GM12875 (cell line): Measurements from ENCODE around the gene MKLN1.

Experiments
- H3K4me3 ChIP-seq: one replicate; pipeline ENCODE4 v1.5.1; 2011; ENCODE audit warnings: low read depth, low read length, control low read depth
- TF ChIP-seq, protein P1 (sequence below): IDR thresholded peaks from 2 replicates; pipeline ENCODE4 v1.5.1; 2011; ENCODE audit warnings: low read depth, mild to moderate bottlenecking, control low read depth, inconsistent platforms, low read length, moderate library complexity, borderline replicate concordance; ENCODE audit not compliant: insufficient read depth

MKLN1 gene

DNA sequence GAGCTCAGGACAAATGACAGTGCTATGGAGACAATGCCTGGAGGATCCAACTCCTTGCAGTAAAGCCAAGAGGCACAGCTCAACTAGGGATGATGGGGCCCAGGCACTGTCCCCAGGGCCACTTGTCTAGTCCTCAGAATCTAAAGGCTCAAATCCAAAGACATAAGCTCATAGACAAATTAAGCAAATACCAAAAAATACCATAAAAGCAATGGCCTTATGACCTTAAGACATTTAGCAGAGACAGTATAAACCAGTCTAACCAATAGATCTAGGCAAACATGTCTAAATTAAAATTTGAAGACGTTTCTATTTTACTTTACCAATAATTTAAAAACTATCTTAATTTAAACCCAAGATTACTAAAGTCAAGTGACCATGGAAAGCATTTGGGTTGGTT lies 14.8 kb upstream of the MKLN1 start:
- H3K4me3 ChIP-seq, result no peak overlapping the region
- TF ChIP-seq, protein P1, sequence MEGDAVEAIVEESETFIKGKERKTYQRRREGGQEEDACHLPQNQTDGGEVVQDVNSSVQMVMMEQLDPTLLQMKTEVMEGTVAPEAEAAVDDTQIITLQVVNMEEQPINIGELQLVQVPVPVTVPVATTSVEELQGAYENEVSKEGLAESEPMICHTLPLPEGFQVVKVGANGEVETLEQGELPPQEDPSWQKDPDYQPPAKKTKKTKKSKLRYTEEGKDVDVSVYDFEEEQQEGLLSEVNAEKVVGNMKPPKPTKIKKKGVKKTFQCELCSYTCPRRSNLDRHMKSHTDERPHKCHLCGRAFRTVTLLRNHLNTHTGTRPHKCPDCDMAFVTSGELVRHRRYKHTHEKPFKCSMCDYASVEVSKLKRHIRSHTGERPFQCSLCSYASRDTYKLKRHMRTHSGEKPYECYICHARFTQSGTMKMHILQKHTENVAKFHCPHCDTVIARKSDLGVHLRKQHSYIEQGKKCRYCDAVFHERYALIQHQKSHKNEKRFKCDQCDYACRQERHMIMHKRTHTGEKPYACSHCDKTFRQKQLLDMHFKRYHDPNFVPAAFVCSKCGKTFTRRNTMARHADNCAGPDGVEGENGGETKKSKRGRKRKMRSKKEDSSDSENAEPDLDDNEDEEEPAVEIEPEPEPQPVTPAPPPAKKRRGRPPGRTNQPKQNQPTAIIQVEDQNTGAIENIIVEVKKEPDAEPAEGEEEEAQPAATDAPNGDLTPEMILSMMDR, result no peak

DNA sequence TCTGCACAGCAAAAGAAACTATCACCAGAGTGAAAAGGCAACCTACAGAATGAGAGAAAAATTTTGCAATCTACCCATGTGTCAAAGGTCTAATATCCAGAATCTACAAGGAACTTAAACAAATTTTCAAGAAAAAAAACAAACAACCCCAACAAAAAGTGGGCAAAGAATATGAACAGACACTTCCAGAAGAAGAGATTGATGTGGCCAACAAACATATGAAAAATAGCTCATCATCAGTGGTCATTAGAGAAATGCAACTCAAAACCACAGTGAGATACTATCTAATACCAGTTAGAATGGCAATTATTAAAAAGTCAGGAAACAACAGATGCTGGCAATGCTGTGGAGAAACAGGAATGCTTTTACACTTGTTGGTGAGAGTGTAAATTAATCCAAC lies 7.1 kb upstream of the MKLN1 start:
- TF ChIP-seq, protein P1, result no peak
- no peak overlapping the region for H3K4me3 ChIP-seq

DNA sequence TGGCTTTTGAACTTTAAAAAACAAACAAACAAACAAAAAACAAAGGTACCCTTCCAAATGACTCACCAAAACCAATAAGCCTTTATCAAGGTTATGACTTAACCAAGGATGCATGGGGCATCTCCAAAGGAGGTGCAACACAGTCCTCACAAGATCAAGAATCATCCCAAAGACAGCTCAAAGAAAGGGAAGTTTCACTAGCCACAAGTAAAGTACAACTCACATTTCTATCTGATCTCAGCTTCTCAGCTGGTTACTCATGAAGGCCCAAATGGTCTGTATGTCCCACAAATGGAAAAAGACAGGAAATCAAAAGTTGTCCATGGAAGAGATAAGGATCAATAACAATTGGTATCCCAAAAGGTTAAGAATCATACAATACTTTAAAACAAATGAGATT lies 6.0 kb upstream of the MKLN1 start:
- TF ChIP-seq, protein P1, result no peak
- no peak overlapping the region for H3K4me3 ChIP-seq

DNA sequence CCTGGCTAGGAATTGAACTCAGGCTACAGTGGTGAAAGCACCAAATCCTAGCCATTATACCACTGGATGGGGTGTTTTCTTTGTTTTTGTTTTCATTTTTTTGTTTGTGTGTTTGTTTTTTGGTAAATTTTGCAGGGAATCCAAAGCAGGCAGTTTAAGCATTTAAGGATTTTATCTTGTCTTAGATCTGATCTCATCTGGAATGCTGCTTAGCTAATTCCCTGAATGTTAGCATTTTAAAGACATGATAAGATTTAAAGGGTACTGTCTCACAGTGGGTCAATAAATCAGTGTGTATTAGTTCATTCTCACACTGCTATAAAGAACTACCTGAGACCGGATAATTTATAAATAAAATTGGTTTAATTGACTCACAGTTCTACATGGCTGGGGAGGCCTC lies 5.6 kb upstream of the MKLN1 start:
- no peak overlapping the region for H3K4me3 ChIP-seq
- TF ChIP-seq, protein P1, result no peak

DNA sequence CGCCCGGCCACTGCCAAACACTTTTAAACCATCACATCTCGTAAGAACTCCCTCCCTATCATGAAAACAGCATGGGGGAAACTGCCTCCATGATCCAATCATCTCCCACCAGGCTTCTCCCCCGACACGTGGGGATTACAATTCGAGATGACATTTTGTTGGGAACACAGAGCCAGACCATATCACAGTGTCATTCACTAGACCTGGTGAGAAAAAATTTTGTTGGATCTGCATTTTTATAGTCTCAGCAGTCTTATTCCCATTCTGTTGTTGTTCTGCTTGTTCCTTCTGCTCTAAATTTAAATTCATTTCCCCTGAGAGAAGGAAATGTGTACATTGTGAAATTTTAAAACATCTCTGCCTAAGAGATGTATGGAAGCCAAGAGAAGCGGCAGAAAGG lies 4.8 kb upstream of the MKLN1 start:
- TF ChIP-seq, protein P1, result no peak
- H3K4me3 ChIP-seq, result no peak overlapping the region

DNA sequence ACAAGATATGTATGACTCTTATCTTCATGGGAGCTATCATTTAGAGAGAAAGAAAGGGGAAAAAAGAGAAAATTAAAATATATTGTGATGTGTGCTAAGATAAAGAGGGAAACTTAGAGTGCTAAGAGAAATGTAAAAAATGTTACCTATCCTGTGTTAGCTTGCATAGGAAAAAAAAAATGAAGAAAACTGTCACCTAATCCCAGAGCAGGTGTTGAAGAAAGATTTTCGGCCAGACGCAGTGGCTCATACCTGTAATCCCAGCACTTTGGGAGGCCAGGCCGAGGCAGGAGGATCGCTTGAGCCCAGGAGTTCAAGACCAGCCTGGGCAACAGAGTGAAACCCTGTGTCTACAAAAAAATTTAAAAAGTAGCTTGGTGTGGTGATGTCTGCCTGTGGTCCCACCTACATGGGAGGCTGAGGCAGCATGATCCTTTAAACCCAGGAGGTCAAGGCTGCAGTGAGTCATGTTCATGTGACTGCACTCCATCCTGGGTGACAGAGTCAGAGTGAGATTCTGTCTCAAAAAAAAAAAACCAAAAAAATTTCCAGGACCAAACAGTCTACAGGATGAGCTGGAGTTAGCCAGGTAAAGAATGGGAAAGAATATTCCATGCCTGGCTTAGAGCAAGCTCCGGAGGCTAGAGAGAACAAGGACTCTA lies 2.4 kb upstream of the MKLN1 start:
- H3K4me3 ChIP-seq, result no peak overlapping the region
- TF ChIP-seq, protein P1, result no peak

DNA sequence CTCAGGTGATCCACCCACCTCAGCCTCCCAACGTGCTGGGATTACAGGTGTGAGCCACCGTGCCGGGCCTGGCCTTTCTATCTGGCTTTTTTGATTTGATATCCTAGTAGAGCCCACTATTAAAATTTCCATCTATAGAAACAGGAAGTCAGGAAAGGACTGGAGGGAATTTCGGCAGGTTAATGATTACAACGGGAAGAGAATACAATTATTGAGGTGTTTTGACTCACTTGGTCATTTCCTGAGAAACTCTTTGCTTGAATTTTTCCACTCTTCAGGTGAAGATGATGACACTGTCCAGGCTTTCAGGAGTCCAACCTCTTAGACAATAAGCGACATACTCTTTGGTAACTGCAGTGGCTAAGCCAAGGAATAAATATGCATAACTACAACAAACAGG lies 1.1 kb upstream of the MKLN1 start:
- no peak overlapping the region for H3K4me3 ChIP-seq
- TF ChIP-seq, protein P1, result no peak
